ENCODE results near the gene IL17RD. TPM values are rescaled to one million over a fixed set of nuclear protein-coding genes. Genes with fewer than 3 reads are reported as not detected.
A peak's percentile ranks its signal among the peaks of the same experiment; 100 is the strongest.

Gene IL17RD
- total RNA-seq, 1 experiment from 2014 or later: 31.7 TPM

GRCh38 chr3:57080171-57080570 lies 85.0 kb downstream of the IL17RD start:
- Histone ChIP-seq H3K4me2 (ENCODE audit: insufficient read depth, insufficient read length, low read length) (no peak overlapping the region), H3K79me1 (ENCODE audit: insufficient read depth, low read depth, low read length, poor library complexity, severe bottlenecking) (no peaks in the 10 kb centered on the region), H3T11ph (ENCODE audit: low read length) (no peak overlapping the region), H4K20me1 (ENCODE audit: control insufficient read depth, insufficient read depth, insufficient read length) (no peaks in the 10 kb centered on the region), H3K4ac (ENCODE audit: low read depth, low read length) (no peak overlapping the region), H3K27me3 (ENCODE audit: insufficient read depth, low read length) (no peaks in the 10 kb centered on the region; the same call in 1 of the 2 replicates), H3K9ac (ENCODE audit: extremely low read depth, insufficient read length, low read length) (no peak overlapping the region), H3K79me2 (ENCODE audit: insufficient read depth, low read length) (no peaks in the 10 kb centered on the region), H2BK120ac (ENCODE audit: low read depth, low read length, poor library complexity, severe bottlenecking) (no peak overlapping the region), H2AFZ (ENCODE audit: low read length) (no peak overlapping the region), H3K23ac (ENCODE audit: insufficient read length, low read depth, low read length) (no peak overlapping the region), H2BK12ac (ENCODE audit: insufficient read length, low read depth, low read length) (no peak overlapping the region), H2BK5ac (ENCODE audit: insufficient read length, low read length) (no peak overlapping the region), H4K5ac (ENCODE audit: insufficient read length, low read depth, low read length) (no peak overlapping the region), H2BK20ac (ENCODE audit: low read depth, low read length, poor library complexity, severe bottlenecking) (no peak overlapping the region), H2BK15ac (ENCODE audit: low read depth, low read length) (no peak overlapping the region), H3K27ac (ENCODE audit: insufficient read length, low read depth, low read length) (no peak overlapping the region), H3K4me1 (ENCODE audit: insufficient read depth, low read length) (no peaks in the 10 kb centered on the region), H4K8ac (replicated peaks; ENCODE audit: insufficient read length, low read depth, low read length) (no peak overlapping the region), H3K23me2 (ENCODE audit: insufficient read length, low read depth, low read length, poor library complexity, severe bottlenecking) (no peaks in the 10 kb centered on the region), H4K91ac (ENCODE audit: insufficient read length, low read depth, low read length) (no peak overlapping the region), H3K9me3 (ENCODE audit: control insufficient read depth, low read depth, low read length) (no peaks in the 10 kb centered on the region), H3K18ac (ENCODE audit: insufficient read length, low read depth, low read length) (no peak overlapping the region), H3K56ac (ENCODE audit: insufficient read length, low read depth, low read length) (no peak overlapping the region), H3K14ac (ENCODE audit: insufficient read depth, low read length) (no peak overlapping the region), H2AK5ac (ENCODE audit: insufficient read length, low read length) (no peak overlapping the region)
- WGBS (ENCODE audit: extremely low coverage, insufficient read length, low lambda C conversion rate): no CpG with 5 or more reads among the region's 4 CpGs
- Mint-ChIP-seq H3K4me1 (peaks cover 11 to 15% of the 10 kb centered on the region in 2 experiments), H3K9me3 (no peaks in the 10 kb centered on the region), H3K27ac (no peak overlapping the region), H3K4me3 (peak overlapping the region; percentile 72 to 82), H3K27me3 (ENCODE audit: low read depth) (peaks cover 44% of the 10 kb centered on the region), H3K36me3 (ENCODE audit: insufficient read depth in 1 of 3, low read depth in 3 of 3) (peaks cover 0 to 5% (median 0%) of the 10 kb centered on the region in 3 experiments; a peak in 1 of 7 replicates)
- TF ChIP-seq, protein P1, sequence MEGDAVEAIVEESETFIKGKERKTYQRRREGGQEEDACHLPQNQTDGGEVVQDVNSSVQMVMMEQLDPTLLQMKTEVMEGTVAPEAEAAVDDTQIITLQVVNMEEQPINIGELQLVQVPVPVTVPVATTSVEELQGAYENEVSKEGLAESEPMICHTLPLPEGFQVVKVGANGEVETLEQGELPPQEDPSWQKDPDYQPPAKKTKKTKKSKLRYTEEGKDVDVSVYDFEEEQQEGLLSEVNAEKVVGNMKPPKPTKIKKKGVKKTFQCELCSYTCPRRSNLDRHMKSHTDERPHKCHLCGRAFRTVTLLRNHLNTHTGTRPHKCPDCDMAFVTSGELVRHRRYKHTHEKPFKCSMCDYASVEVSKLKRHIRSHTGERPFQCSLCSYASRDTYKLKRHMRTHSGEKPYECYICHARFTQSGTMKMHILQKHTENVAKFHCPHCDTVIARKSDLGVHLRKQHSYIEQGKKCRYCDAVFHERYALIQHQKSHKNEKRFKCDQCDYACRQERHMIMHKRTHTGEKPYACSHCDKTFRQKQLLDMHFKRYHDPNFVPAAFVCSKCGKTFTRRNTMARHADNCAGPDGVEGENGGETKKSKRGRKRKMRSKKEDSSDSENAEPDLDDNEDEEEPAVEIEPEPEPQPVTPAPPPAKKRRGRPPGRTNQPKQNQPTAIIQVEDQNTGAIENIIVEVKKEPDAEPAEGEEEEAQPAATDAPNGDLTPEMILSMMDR (conservative IDR thresholded peaks at IDR 0.05): no peak
- peak; percentile 39 for DNase-seq
